ENCODE data around the gene PRH2. TPM values are rescaled to one million over a fixed set of nuclear protein-coding genes. Genes with fewer than 3 reads are reported as not detected.

PRH2 gene
- total RNA-seq, 1 donor, result 0.36 TPM

- peak overlapping the region; percentile 60 for H3K27ac ChIP-seq (ENCODE audit: low read depth, low read length)
- no peak for TF ChIP-seq CTCF (IDR thresholded peaks at IDR 0.05; ENCODE audit: extremely low read depth, low read depth, low read length)
Observed at GRCh38 chr12:10941369-10941768, 12.3 kb downstream of the PRH2 start.

GRCh38 chr12:10941916-10942607, 13.0 kb downstream of the PRH2 start:
- Histone ChIP-seq H3K27ac (ENCODE audit: low read depth, low read length) (no peak overlapping the region), H3K36me3 (ENCODE audit: insufficient read depth, low read length) (no peaks in the 10 kb centered on the region), H2AFZ (ENCODE audit: low read length) (no peak overlapping the region), H3K9me3 (ENCODE audit: low read depth, low read length) (peaks cover 2% of the 10 kb centered on the region), H3K27me3 (ENCODE audit: insufficient read depth, low read length) (no peaks in the 10 kb centered on the region), H3K79me2 (ENCODE audit: insufficient read depth, low read length) (no peaks in the 10 kb centered on the region), H4K20me1 (ENCODE audit: insufficient read depth, low read length) (no peaks in the 10 kb centered on the region), H3K4me2 (ENCODE audit: insufficient read depth, low read length) (no peak overlapping the region), H3K4me3 (ENCODE audit: insufficient read depth, low read length) (no peak overlapping the region), H3K4me1 (ENCODE audit: insufficient read depth, low read length) (peaks cover 6% of the 10 kb centered on the region)
- no peak for DNase-seq (ENCODE audit: insufficient read length, low spot score, missing footprints)
- TF ChIP-seq CTCF (IDR thresholded peaks at IDR 0.05; ENCODE audit: extremely low read depth, low read depth, low read length), result no peak

More at GRCh38 chr12:10941369-10941768, 12.3 kb downstream of the PRH2 start:
- H3K4me2 ChIP-seq (ENCODE audit: insufficient read depth, low read length), result no peak overlapping the region
- H3K4me3 ChIP-seq (ENCODE audit: insufficient read depth, low read length), result no peak overlapping the region
- peaks cover 6% of the 10 kb centered on the region for H3K4me1 ChIP-seq (ENCODE audit: insufficient read depth, low read length)
- H2AFZ ChIP-seq (ENCODE audit: low read length), result no peak overlapping the region
- H4K20me1 ChIP-seq (ENCODE audit: insufficient read depth, low read length), result no peaks in the 10 kb centered on the region
- no peaks in the 10 kb centered on the region for H3K9me3 ChIP-seq (ENCODE audit: low read depth, low read length)
- no peaks in the 10 kb centered on the region for H3K27me3 ChIP-seq (ENCODE audit: insufficient read depth, low read length)
- H3K79me2 ChIP-seq (ENCODE audit: insufficient read depth, low read length), result no peaks in the 10 kb centered on the region
- H3K36me3 ChIP-seq (ENCODE audit: insufficient read depth, low read length), result no peaks in the 10 kb centered on the region
- DNase-seq (ENCODE audit: insufficient read length, low spot score, missing footprints), result no peak

GRCh38 chr12:10943167-10943566, 14.1 kb downstream of the PRH2 start:
- no peak for DNase-seq (ENCODE audit: insufficient read length, low spot score, missing footprints)
- H3K4me3 ChIP-seq (ENCODE audit: insufficient read depth, low read length), result no peak overlapping the region
- H3K4me2 ChIP-seq (ENCODE audit: insufficient read depth, low read length), result no peak overlapping the region
- H4K20me1 ChIP-seq (ENCODE audit: insufficient read depth, low read length), result no peaks in the 10 kb centered on the region
- H2AFZ ChIP-seq (ENCODE audit: low read length), result no peak overlapping the region
- H3K4me1 ChIP-seq (ENCODE audit: insufficient read depth, low read length), result peaks cover 6% of the 10 kb centered on the region
- peaks cover 3% of the 10 kb centered on the region for H3K9me3 ChIP-seq (ENCODE audit: low read depth, low read length)
- H3K27me3 ChIP-seq (ENCODE audit: insufficient read depth, low read length), result no peaks in the 10 kb centered on the region
- TF ChIP-seq CTCF (IDR thresholded peaks at IDR 0.05; ENCODE audit: extremely low read depth, low read depth, low read length), result no peak
- no peak overlapping the region for H3K27ac ChIP-seq (ENCODE audit: low read depth, low read length)
- H3K79me2 ChIP-seq (ENCODE audit: insufficient read depth, low read length), result no peaks in the 10 kb centered on the region
- no peaks in the 10 kb centered on the region for H3K36me3 ChIP-seq (ENCODE audit: insufficient read depth, low read length)

- DNase-seq (ENCODE audit: insufficient read length, low spot score, missing footprints), result no peak
Observed at GRCh38 chr12:10952645-10953044, 23.6 kb downstream of the PRH2 start.

More at GRCh38 chr12:10952645-10953044, 23.6 kb downstream of the PRH2 start:
- H3K4me3 ChIP-seq (ENCODE audit: insufficient read depth, low read length), result no peak overlapping the region
- peaks cover 11% of the 10 kb centered on the region for H3K79me2 ChIP-seq (ENCODE audit: insufficient read depth, low read length)
- H3K27ac ChIP-seq (ENCODE audit: low read depth, low read length), result no peak overlapping the region
- H2AFZ ChIP-seq (ENCODE audit: low read length), result no peak overlapping the region
- H4K20me1 ChIP-seq (ENCODE audit: insufficient read depth, low read length), result peaks cover 14% of the 10 kb centered on the region
- TF ChIP-seq CTCF (IDR thresholded peaks at IDR 0.05; ENCODE audit: extremely low read depth, low read depth, low read length), result no peak
- H3K4me1 ChIP-seq (ENCODE audit: insufficient read depth, low read length), result no peaks in the 10 kb centered on the region
- no peaks in the 10 kb centered on the region for H3K36me3 ChIP-seq (ENCODE audit: insufficient read depth, low read length)
- H3K27me3 ChIP-seq (ENCODE audit: insufficient read depth, low read length), result no peaks in the 10 kb centered on the region
- no peak overlapping the region for H3K4me2 ChIP-seq (ENCODE audit: insufficient read depth, low read length)
- no peaks in the 10 kb centered on the region for H3K9me3 ChIP-seq (ENCODE audit: low read depth, low read length)
